Measurements from ENCODE around the gene SZT2. TPM values are rescaled to one million over a fixed set of nuclear protein-coding genes. Genes with fewer than 3 reads are reported as not detected.
A peak's percentile ranks its signal among the peaks of the same experiment; 100 is the strongest.

SZT2 gene
- total RNA-seq, 1 experiment from 2014 or later: 29.0 TPM

DNA sequence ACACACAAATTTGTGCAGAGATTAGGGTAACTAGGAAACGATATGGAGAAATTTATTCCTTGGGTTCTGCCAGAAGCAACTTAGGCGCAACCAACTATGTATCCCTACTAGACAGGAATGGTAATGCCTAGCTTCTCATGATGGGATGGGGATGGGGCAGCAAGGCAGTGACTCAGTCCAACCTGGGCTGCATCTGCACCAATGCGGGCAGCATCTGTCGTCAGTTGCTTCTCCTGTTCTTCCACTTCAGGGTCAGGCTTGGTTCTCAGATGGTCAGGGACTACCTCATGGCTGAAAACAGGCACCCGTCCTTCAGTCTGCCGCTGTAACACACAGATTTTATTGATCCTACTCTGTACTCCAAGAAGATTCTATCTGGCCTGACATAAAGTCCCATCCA lies 3.0 kb upstream of the SZT2 start:
- no peaks in the 10 kb centered on the region for H3K36me3 ChIP-seq (ENCODE audit: control insufficient read depth, insufficient read depth, low read length)
- Mint-ChIP-seq H3K27me3 (ENCODE audit: insufficient read depth, unreplicated experiment) (no peaks in the 10 kb centered on the region), H3K9me3 (ENCODE audit: unreplicated experiment) (no peaks in the 10 kb centered on the region), H3K36me3 (ENCODE audit: insufficient read depth, unreplicated experiment) (peaks cover 45% of the 10 kb centered on the region), H3K27ac (ENCODE audit: unreplicated experiment) (no peak overlapping the region), H3K4me1 (ENCODE audit: low read depth, unreplicated experiment) (peaks cover 15% of the 10 kb centered on the region), H3K4me3 (ENCODE audit: unreplicated experiment) (no peak overlapping the region)
- H3K4me1 ChIP-seq: no peaks in the 10 kb centered on the region
- H3K27me3 ChIP-seq (replicated peaks; ENCODE audit: control insufficient read depth, insufficient read depth, low read length): no peaks in the 10 kb centered on the region
- POLR2A ChIA-PET: no interaction called here
- TF ChIP-seq, protein P1, sequence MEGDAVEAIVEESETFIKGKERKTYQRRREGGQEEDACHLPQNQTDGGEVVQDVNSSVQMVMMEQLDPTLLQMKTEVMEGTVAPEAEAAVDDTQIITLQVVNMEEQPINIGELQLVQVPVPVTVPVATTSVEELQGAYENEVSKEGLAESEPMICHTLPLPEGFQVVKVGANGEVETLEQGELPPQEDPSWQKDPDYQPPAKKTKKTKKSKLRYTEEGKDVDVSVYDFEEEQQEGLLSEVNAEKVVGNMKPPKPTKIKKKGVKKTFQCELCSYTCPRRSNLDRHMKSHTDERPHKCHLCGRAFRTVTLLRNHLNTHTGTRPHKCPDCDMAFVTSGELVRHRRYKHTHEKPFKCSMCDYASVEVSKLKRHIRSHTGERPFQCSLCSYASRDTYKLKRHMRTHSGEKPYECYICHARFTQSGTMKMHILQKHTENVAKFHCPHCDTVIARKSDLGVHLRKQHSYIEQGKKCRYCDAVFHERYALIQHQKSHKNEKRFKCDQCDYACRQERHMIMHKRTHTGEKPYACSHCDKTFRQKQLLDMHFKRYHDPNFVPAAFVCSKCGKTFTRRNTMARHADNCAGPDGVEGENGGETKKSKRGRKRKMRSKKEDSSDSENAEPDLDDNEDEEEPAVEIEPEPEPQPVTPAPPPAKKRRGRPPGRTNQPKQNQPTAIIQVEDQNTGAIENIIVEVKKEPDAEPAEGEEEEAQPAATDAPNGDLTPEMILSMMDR (IDR thresholded peaks at IDR 0.05; ENCODE audit: insufficient read depth in 1 of 2, low read depth in 1 of 2, low read length in 1 of 2, severe bottlenecking in 1 of 2, unreplicated experiment in 1 of 2): no peak
- BruUV-seq (replicated peaks): no TSS peak
- CTCF ChIA-PET: no interaction called here
- intact Hi-C loops (cut with micrococcal nuclease; ENCODE audit: unreplicated experiment): no loop called here
- no peaks in the 10 kb centered on the region for H3K9me3 ChIP-seq
- H3K4me3 ChIP-seq (ENCODE audit: low read depth, low read length): no peak overlapping the region
- DNase-seq: no peak

GRCh38 chr1:43387976-43388599 lies 1.6 kb upstream of the SZT2 start:
- Mint-ChIP-seq H3K27ac (ENCODE audit: unreplicated experiment) (peak overlapping the region; percentile 95), H3K4me3 (ENCODE audit: unreplicated experiment) (peak overlapping the region; percentile 88), H3K9me3 (ENCODE audit: unreplicated experiment) (no peaks in the 10 kb centered on the region), H3K36me3 (ENCODE audit: insufficient read depth, unreplicated experiment) (peaks cover 39% of the 10 kb centered on the region), H3K4me1 (ENCODE audit: low read depth, unreplicated experiment) (peaks cover 15% of the 10 kb centered on the region), H3K27me3 (ENCODE audit: insufficient read depth, unreplicated experiment) (no peaks in the 10 kb centered on the region)
- no peaks in the 10 kb centered on the region for H3K36me3 ChIP-seq (ENCODE audit: control insufficient read depth, insufficient read depth, low read length)
- no peaks in the 10 kb centered on the region for H3K4me1 ChIP-seq
- CTCF ChIA-PET: no interaction called here
- no TSS peak for BruUV-seq (replicated peaks)
- intact Hi-C loops (cut with micrococcal nuclease; ENCODE audit: unreplicated experiment): no loop called here
- no peak for DNase-seq
- no peaks in the 10 kb centered on the region for H3K9me3 ChIP-seq
- TF ChIP-seq, protein P1 (IDR thresholded peaks at IDR 0.05; ENCODE audit: insufficient read depth in 1 of 2, low read depth in 1 of 2, low read length in 1 of 2, severe bottlenecking in 1 of 2, unreplicated experiment in 1 of 2): no peak
- H3K4me3 ChIP-seq (ENCODE audit: low read depth, low read length): no peak overlapping the region
- no peaks in the 10 kb centered on the region for H3K27me3 ChIP-seq (replicated peaks; ENCODE audit: control insufficient read depth, insufficient read depth, low read length)
- POLR2A ChIA-PET: interaction anchor here (1.3 kb wide), 1 partner anchor 20 kb away, joined by 10 read pairs; the partner anchor contains the start of gene ELOVL1

DNA sequence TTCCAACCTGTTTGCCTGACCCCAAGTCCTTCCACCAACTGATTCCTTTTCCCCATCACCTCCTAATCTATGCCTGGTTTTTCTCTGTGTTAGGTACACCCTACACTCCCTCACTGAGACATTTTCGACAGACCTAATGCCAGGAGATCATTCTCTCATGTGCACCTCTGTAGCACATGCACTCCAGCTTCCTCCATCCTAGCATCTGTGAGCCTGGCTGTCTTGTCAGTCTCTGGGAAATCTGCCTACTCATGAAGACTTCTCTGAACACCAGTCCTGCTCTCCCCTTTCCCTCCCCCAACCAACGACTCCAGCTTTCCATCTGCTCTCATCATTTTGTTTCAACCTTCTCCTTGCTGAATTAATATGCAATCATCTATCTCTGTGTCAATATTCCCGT lies 1.1 kb upstream of the SZT2 start:
- H3K36me3 Mint-ChIP-seq (ENCODE audit: insufficient read depth, unreplicated experiment): peaks cover 34% of the 10 kb centered on the region
- no peaks in the 10 kb centered on the region for H3K4me1 ChIP-seq
- TF ChIP-seq, protein P1 (IDR thresholded peaks at IDR 0.05; ENCODE audit: insufficient read depth in 1 of 2, low read depth in 1 of 2, low read length in 1 of 2, severe bottlenecking in 1 of 2, unreplicated experiment in 1 of 2): no peak
- H3K4me3 Mint-ChIP-seq (ENCODE audit: unreplicated experiment): peak overlapping the region; percentile 88
- H3K27me3 Mint-ChIP-seq (ENCODE audit: insufficient read depth, unreplicated experiment): no peaks in the 10 kb centered on the region
- no peaks in the 10 kb centered on the region for H3K27me3 ChIP-seq (replicated peaks; ENCODE audit: control insufficient read depth, insufficient read depth, low read length)
- intact Hi-C loops (cut with micrococcal nuclease; ENCODE audit: unreplicated experiment): loop anchor here (1.0 kb wide), 1 partner anchor 20 kb away; the partner anchor contains the start of gene ELOVL1
- no peaks in the 10 kb centered on the region for H3K36me3 ChIP-seq (ENCODE audit: control insufficient read depth, insufficient read depth, low read length)
- no peak for DNase-seq
- CTCF ChIA-PET: interaction anchor here (0.9 kb wide), 1 partner anchor 30 kb away, joined by 3 read pairs; the partner anchor contains the start of gene CDC20
- H3K4me1 Mint-ChIP-seq (ENCODE audit: low read depth, unreplicated experiment): peaks cover 15% of the 10 kb centered on the region
- H3K9me3 ChIP-seq: no peaks in the 10 kb centered on the region
- BruUV-seq (replicated peaks): no TSS peak
- H3K4me3 ChIP-seq (ENCODE audit: low read depth, low read length): peak overlapping the region; percentile 59
- H3K27ac Mint-ChIP-seq (ENCODE audit: unreplicated experiment): peak overlapping the region; percentile 95
- H3K9me3 Mint-ChIP-seq (ENCODE audit: unreplicated experiment): no peaks in the 10 kb centered on the region
- POLR2A ChIA-PET: interaction anchor here (1.3 to 1.8 kb wide), 2 partner anchors 21 to 30 kb away, joined by 10 to 15 read pairs; partner anchors contain the start of genes CDC20 and ELOVL1

All from Caco-2 (cell line).